NCI-H1105 (cell line): ENCODE results near the gene DOK4.

Experiments used
- DNase-seq: peaks from one replicate; lab custom pipeline; 2025; lab: John Stamatoyannopoulos, UW

Gene DOK4

DNA sequence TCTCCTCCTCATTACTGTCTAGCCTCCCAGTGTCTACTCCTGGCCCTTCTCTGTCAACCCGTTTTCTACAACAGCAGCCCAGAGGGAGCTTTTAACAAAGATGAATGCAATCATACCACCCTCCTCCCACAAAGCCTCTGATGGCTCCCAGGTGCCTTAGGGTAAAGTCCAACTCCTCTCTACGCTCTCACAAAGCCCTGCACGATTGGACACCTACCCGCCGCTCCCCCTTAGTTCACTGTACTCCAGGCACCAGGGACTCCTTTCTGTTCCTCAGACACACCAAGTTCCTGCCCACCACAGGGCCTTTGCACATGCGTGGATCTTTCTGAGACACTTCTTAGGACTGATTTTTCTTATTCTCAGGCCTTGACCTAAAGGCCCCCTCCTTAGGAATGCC is 32.6 kb upstream of the DOK4 start:
- DNase-seq: no peak

DNA sequence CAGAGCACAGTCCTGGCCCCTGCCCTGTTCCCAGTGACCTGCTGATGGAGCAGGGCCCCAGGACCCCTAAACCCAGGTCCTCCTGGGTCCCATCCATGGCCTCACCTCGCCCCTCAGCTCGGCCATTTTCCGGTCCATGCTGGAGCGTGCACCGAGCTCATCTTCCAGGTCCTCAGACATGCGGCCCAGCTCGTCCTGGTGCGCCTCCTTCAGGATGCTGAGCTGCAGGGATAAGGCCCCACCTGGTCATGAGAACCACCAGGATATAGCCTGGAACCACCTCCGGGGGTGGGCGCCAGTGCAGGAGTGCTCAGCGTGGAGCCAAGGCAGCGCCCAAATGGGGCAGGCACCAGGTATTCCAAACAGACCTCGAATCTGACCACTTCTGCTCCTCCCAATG is 32.2 kb upstream of the DOK4 start:
- no peak for DNase-seq

DNA sequence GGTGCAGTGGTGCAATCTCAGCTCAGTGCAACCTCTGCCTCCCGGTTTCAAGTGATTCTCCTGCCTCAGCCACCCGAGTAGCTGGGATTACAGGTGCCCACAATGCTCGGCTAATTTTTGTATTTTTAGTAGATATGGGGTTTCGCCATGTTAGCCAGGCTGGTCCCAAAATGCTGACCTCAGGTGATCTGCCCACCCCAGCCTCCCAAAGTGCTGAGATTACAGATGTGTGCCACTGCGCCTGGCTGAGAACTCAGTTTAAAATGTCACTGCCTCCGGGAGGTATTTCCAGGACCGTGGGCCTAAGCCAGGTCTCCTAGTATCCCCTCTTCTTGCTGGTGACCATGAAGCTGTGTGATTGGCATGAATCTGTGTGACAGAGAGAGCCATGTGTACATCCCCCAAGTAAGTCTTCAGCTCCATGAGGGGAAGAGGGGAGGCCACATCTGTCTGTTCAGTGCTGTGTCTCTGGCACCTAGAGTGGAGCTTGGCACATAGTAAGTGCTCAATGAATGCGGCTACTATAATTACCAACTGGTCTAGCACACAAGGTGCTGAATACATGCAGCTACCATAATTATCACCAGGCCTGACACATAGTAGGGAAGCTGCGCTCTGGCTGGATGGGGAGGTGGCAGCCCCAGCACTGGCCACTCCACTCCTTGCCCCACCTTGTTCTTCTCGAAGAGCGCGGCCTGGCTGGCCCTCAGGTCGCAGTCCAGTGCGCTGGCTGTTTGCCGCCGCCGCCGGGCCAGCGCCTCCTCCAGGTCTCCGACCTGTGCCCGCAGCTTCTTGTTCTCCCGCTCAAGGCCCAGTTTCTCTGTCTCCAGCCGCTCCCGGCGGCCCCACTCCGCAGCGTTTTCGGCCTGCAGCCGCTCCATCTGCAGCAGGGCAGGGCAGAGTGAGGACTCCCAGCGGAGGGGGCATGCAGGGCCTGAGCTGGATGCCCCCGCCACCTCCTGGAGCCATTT is 31.4 kb upstream of the DOK4 start:
- no peak for DNase-seq

DNA sequence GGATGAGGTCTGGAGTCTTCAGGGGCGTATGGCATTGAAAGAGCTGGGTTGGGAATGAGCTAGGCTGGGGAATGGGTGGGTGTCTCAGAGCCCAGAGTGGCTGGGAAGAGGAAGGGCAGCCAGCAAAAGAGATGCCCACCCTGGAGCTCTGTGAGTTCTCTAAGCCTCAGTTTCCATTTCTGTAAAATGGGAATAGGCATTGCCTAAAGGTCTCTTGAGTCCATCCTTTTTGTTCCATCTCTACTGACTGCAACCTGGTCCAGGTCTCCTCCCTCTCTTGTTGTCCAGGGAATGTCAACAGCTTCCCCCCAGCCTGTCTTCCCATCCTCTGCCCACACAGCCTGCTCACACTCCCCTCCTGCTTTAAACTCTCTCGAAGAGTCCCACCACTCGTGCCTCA is 30.5 kb upstream of the DOK4 start:
- DNase-seq: no peak

DNA sequence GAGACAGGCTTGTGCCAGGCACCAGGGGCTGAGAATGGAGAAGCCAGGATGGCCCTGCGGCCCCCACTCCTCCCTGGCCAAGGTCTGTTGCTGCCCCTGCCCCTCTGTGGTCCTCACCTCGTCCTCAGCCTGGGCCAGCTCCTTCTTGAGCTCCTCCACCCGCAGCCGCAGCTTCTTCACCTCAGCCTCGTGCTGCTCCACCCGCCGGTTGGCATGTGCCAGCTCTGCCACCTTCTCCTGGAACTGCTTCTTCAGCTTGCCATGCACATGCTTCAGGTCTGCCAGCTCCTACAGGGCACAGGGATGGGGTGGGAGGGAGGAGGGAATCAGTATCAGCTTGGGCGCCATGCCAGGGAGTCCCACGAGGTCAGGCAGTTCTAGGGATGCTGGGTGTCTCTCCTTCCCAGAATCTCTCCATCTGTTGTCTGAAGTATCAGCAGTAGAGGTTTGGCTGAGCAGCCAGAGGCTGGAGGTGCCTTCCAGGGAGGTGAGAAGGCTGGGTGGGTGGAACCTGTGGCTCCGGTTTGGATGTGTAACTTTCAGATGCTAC is 30.0 kb upstream of the DOK4 start:
- DNase-seq: no peak

DNA sequence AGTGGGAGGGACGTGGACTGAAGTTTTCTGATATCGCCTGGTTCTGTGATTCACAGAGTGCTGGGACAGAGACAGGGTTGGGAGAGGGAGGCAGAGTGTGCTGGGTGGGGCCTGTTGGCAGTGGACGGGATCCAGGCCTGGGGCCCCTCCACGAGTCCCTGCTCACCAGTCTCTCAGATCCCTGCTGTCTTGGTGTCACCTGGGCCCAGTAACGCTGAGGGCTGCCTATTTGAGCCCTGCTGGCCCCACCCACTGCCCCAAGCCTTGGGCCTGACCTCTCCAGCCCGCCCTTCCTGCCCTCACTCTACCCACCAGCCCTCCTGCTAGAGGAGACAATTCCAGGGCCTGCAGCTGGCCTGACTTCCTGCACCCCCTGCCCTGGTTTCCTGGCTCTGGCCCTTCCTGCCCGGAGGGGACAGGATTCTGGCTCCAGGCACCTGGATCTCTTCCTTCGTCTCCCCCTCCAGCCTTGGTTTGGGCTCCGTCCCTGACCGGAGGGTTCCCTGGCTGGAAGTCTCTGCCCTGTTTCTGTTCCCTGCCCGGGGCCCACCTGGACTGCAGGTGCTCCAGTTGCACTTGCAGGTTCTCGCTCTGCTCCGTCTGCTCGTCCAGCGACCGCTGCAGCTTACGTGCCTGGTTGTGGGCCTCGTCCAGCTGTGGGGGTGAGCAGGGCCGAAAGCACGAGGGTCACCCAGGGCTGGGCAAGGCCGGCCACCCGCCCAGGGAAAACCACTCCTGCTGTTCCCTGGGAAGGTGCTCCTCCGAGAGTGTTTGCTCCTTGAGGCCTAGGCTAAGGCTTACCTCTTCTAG is 28.7 kb upstream of the DOK4 start:
- no peak for DNase-seq

DNA sequence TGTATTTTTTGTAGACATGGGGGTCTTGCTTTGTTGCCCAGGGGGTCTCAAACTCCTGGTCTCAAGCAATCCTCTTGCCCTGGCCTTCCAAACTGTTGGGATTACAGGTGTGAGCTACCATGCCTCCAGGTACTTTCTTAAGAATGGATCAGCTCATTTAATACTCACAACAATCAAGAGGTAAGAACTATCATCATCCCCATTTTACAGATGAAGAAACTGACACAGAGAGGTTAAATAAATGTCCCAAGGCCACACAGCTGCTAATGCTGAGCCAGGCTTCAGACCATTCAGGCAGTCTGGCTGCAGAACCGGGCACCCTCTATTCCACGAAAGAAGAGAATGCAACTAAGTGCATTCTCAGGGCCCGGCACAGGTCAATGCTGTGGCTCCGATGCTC is 28.1 kb upstream of the DOK4 start:
- DNase-seq: no peak

DNA sequence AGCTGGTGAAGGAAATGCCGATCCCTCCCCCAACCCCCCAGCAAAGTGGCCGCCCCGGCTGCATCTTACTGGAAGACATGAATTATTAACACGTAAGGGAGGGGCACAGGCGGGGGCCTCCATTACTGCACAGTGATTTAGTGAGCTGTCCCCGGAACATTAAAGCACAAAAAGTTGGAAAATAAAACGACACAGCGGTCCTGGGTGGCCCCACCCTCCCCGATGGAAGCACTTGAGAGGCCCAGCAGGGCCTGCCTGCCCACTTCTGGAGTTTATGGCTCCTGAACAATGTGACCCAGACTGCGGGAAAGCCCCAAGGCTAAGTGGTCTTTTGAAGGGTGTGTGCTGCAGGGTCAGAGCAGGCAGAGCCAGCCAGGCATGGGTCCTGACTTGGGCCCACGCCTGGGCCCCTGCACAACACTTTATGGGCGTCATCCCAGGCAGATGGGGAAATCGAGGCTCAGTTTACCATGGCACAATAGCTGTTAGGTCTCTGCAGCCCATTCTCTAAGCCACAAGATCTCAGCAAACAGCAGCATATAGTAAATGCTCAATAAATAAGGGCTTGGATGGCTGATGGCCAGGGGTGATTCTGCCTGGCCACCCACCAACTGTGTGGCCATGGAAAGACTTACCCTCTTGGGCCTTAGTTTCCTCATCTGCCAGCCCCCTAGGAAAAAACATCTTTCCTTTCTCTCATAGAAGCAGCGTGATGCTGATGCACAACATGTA is 27.2 kb upstream of the DOK4 start:
- DNase-seq: no peak

DNA sequence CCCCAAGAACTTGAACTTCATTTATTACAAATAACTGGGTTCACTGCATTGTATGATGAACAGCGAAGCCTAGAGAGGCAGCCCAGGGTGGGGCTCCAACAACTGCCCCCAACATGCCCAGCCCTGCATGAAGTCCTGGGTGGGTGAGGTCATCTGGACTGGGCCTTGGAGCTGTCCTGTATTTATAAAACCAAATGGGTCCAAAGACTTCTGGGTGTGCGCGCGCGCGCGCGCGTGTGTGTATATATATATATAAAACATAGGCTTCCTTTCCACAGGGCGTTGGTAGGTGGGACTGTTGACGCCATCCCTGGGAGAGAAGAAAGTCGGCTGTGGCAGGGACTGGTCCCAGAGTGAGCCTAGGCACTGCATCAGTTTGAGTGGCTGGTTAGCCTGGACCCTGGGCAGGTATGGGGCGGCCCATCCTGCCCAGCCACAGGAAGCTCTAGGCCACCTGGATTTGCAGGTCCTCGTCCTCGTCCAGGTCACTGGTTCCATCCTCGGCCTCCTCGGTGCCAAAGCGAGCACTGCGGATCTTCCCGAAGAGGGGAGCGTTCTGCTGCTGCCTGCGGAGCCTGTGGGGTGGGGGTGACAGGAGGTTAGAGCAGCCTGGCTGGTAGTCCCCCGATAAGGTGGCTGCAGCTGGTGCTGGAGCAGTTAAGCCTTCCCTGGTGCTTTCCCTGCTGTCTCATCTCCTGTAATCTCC is 26.2 kb upstream of the DOK4 start:
- no peak for DNase-seq

DNA sequence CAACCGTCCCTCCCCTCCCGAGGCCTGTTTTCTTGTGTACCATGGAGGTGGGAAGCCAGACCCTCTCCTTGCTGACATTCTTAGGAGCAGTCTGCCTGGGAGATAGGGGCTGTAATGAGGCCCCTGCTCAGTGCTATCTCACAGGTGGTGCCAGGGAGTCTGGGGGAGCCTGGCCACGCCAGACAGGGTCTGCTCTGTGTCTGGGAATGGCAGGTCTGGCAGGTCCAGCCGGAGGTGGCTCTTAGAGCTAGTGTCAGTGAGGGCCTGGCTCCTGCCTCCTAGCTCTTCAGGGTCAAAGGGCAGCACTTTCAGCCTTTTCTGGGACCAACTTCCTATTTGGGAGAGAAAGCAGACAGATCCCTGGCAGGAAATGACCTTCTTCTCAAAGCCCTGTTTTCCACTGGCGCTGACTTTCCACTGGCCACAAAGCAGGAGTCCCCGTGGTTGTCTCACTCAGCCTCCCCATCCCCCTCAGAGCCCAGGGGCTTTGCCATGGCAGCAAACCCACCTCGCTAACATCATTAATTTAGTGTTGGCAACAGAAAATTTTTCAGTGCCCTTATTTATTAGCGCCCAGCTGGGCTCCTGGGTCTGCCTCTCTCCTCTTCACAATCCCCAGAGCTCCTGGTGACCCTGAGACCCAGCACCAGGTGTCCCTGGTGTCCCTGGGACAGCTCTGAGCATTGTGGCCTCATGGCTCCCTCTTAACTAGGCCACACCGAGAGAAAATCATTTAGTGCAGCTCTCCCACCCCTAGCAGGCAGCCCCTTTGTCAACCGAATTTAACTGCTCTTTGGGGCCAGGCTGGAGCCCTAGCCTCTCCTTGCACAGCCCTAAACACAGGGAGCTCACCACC is 24.0 kb upstream of the DOK4 start:
- no peak for DNase-seq

DNA sequence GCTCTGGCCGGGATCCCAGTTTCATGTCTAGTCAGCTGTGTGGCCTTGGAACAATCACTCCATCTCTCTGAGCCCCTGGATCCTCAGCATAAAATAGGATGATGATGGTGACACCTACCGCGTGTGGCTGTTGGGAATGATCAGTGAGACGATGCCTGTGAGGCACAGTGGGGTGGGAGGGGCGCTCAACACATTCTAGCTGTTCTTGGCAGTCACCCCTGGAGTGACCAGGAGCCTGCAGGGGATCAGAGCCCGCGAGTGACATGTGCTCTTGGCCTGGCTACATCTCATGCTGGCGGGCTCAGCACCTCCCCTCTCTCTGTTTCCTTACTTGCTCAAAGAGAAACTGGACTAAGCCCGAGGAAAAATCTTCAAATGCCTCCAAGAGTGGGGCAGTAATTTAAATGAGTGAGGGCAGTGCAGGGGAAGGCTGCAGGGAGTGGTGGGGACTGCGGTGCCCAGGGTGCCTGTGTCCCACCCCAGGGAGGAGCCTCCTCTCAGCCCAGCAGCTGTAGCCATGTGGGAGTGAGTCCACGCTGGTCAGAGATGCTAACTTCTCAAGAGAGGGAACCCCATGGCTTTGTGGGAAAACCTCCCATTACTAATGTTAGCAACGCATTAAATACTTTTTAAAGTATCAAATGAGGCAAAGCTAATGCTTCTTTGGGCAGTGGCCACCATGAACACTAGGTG is 23.1 kb upstream of the DOK4 start:
- DNase-seq: no peak

DNA sequence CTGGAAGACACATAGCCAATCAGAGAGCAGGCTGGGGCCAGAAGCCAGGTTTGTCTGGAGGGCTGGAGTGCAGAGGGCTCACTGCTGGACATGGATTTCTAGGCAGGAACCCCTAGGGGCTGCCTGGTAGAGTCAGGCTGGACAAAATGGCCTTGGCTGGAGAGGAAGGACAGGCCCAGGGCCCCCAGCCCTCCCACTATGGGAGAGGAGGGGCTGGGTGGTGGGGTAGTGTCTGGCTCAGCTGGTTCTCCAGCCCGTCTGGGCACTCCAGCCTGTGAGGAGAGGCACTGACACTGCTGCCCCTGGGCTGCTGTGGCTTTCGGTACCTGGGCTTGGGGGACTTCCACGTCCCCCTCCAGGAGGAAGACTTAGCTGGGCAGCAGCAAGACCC is 21.7 kb upstream of the DOK4 start:
- DNase-seq: no peak

DNA sequence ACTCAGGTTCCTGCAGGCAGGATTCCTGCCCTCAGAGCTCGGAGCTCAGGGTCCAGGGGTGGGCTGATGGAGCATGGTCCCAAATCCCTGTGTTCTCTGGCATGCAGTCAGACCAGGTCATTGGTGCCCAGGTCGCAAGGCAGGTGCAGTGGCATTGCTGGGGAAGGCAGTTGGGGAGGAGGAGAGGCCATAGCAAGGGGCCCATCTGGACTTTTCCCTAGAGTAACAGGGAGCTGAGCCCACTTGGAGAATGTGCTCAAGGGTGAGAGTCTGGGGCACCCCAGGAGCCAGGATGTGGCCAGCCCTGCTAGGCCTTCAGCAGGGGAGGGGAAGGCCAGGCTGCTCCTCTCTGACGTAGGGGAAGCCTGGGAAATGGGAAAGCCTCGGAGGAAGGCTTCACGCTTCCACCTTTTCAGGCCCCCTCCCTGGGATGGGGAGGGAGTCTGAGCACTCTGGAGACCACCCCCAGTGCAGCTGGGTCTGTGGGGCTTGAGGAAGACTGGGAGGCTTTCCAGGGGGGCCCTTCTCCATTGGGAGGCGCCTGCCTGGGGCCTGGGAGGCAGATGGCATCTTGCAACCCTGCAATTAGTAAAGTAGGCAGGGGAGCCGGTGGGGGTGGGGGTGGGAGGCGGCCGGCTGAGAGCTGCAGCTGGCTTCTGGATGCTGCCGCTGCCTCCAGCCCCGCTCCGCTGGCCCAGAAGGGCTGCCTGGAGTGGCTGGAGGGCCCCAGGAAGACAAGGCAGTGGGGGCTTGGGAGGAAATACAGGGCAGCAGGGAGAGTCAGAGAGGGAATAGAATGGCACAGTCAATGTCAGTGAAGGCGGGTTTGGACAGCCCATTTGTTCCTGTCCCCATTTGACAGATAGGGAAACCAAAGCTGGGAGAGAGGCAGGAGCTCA is 21.1 kb upstream of the DOK4 start:
- peak; percentile 32 for DNase-seq

DNA sequence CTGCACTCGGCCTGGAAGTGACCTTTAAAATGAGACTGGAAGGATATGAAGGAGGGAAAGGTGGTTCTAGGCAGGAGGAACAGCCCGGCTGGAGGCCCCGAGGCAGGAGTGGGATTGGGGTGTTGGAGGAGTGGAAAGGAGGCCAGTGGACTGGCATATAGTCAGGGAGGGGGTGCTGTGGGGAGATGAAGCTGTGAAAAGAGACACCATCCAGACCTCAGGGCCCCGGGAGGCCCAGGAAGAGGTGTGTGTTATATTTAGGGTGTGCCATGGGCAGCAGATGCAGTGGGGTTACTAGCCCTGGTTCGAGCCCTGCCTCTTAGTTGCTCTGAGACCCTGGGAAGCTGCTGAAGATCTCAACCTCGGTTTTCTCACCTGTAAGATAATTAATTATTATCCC is 18.9 kb upstream of the DOK4 start:
- DNase-seq: no peak

DNA sequence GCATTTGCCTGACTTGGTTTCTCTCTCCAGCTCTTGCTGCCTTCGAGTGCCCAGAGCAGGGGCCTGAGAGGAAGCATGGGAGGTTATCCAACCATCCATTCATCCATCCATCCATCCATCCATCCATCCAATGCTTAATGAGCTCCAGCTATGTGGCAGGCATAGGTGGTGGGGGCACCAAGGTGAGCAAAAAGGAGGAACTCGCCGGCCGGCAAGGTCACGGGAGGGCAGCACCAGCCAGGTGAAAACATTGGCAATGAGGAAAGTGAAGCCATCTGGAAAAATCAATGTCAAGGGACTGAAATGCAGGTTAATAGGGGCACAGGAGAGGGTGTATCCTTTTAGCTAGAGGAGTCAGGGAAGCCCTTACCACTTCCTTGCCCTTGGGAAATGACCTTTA is 18.2 kb upstream of the DOK4 start:
- no peak for DNase-seq

DNA sequence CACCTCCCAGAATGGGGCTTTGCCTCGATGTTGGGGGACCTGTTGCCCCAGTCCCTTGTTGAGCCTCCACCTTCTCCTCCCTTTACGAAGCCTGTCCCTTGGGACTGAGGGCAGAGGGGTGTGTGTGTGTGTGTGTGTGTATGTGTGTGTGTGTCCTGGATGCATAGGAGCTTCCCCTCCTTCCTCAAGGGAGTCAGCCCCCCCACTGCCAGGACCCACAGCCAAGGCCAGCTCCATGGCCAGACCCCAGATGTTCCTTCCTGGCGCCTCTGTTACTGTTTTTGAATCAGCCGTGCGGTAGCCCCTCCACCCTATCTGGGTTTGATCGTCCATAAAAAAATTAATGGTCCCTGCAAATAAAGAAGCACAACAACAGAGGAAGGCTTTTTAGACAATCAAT is 17.7 kb upstream of the DOK4 start:
- DNase-seq: no peak

DNA sequence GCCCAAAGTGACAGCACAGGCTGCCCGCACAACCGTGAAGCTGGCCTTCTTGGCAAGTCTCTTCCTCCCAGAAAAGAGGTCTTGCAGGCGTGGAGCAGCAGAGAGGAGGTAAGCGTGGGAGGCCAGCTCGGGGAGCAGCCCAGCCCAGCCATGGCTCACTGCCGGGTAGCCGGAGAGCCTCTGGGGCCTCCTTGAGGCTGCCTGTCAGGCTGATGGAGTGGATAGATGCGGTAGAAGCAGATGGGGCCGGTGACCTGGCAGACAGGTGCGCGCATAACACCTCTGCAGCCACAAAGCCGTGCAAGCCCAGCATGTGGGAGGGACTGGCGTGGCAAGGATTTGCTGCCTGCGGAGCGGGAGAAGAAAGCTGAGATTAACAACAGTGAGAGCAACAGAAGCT is 17.1 kb upstream of the DOK4 start:
- no peak for DNase-seq

DNA sequence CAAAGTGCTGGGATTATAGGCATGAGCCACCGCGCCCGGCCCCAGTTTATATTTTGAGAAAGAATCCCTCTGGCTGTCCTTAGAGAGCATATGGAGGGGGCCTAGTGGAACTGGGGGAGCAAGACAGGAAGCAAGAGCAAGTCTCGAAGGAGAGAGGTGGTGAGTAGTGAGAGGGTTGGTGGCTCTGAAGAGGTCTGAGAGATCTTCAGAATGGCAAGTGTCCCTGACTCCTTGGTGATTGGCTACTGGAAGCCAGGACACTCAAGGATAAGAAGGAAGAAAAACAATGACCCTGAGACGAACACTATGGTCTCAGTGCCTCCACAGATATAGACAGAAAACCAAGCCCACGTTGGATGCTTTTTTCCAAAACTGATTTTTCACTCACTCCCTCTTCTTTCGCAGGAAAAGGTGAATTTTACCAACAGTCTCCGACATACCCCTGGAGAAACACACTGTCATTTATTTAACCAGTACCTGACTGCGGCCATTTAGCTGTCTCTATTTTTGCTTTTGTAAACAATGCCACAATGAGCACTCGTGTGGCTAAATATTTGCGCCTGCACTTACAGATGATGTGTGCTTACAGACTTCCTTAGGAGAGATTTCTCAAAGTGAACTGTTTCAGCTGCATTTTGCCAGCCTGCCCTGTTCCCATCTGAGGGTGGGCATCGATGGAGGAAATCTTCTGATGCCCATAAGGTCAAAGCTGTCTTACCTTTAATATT is 15.9 kb upstream of the DOK4 start:
- no peak for DNase-seq
